GM23338 (cell line): Measurements from ENCODE around the gene CCDC149. TPM values are rescaled to one million over a fixed set of nuclear protein-coding genes. Genes with fewer than 3 reads are reported as not detected.

Experiments used
- ATAC-seq: fragments of 200-7000 bp; cut with Tn5 transposase; 3 replicates; pipeline ENCODE4 v1.9.1; 2020
- DNase-seq: peaks from one replicate; pipeline ENCODE4 v3.0.0-alpha.2; 2015; ENCODE audit warnings: low spot score
- H2AFZ ChIP-seq: fragments of 200-600 bp; sonication (generic); 2 replicates; pipeline ENCODE4 v1.8.0; 2016; ENCODE audit warnings: antibody characterized with exemption, mild to moderate bottlenecking, moderate library complexity
- H3F3A ChIP-seq: fragments of 200-600 bp; sonication (generic); replicated peaks from 2 replicates; pipeline ENCODE4 v1.8.0; 2017; ENCODE audit warnings: antibody characterized with exemption, mixed run types, low read depth
- H3K27ac ChIP-seq: fragments of 200-600 bp; sonication (generic); 2 replicates; pipeline ENCODE4 v1.6.1; 2016; ENCODE audit warnings: low read depth
- H3K27me3 ChIP-seq: fragments of 200-600 bp; sonication (generic); 2 replicates; pipeline ENCODE4 v1.8.0; 2016; ENCODE audit warnings: mild to moderate bottlenecking, mixed run types, moderate library complexity; ENCODE audit not compliant: insufficient read depth
- H3K36me3 ChIP-seq: fragments of 200-600 bp; sonication (generic); 2 replicates; pipeline ENCODE4 v1.8.0; 2016; ENCODE audit warnings: mild to moderate bottlenecking; ENCODE audit not compliant: insufficient read depth
- H3K4me1 ChIP-seq: fragments of 200-600 bp; sonication (generic); 2 replicates; pipeline ENCODE4 v1.8.0; 2016; ENCODE audit warnings: mild to moderate bottlenecking, moderate library complexity; ENCODE audit not compliant: insufficient read depth
- H3K4me2 ChIP-seq: fragments of 200-600 bp; sonication (generic); 2 replicates; pipeline ENCODE4 v1.7.1; 2017; ENCODE audit warnings: mixed run types
- H3K4me3 ChIP-seq: fragments of 200-600 bp; sonication (generic); 2 replicates; pipeline ENCODE4 v1.6.1; 2016; ENCODE audit warnings: mixed run types
- H3K79me2 ChIP-seq: fragments of 200-600 bp; sonication (generic); replicated peaks from 2 replicates; pipeline ENCODE4 v1.8.0; 2017; ENCODE audit warnings: mild to moderate bottlenecking; ENCODE audit not compliant: insufficient read depth
- H3K9me2 ChIP-seq: fragments of 200-600 bp; sonication (generic); 2 replicates; pipeline ENCODE4 v1.8.0; 2017; ENCODE audit not compliant: insufficient read depth
- H4K20me1 ChIP-seq: fragments of 200-600 bp; sonication (generic); replicated peaks from 2 replicates; pipeline ENCODE4 v1.8.0; 2017; ENCODE audit warnings: mild to moderate bottlenecking; ENCODE audit not compliant: insufficient read depth
- H3K27ac Mint-ChIP-seq: 2 replicates; pipeline ENCODE4 v1.8.0; 2020; ENCODE audit warnings: inconsistent platforms, mild to moderate bottlenecking, moderate library complexity, mixed read lengths
- H3K27me3 Mint-ChIP-seq: 3 replicates; pipeline ENCODE4 v1.8.0; 2022; ENCODE audit warnings: low read depth, mild to moderate bottlenecking, moderate library complexity, mixed read lengths, inconsistent platforms; ENCODE audit not compliant: insufficient read depth, poor library complexity
- H3K36me3 Mint-ChIP-seq: 3 replicates; pipeline ENCODE4 v1.8.0; 2021; ENCODE audit warnings: low read depth, mild to moderate bottlenecking, inconsistent platforms, moderate library complexity, mixed read lengths
- H3K4me1 Mint-ChIP-seq: 3 replicates; pipeline ENCODE4 v1.8.0; 2020; ENCODE audit warnings: mild to moderate bottlenecking, inconsistent platforms, mixed read lengths
- H3K4me3 Mint-ChIP-seq: 3 replicates; pipeline ENCODE4 v1.8.0; 2021; ENCODE audit warnings: moderate library complexity, mild to moderate bottlenecking, inconsistent platforms, mixed read lengths
- H3K9me3 Mint-ChIP-seq: 3 replicates; pipeline ENCODE4 v1.8.0; 2020; ENCODE audit warnings: moderate library complexity, mild to moderate bottlenecking, inconsistent platforms, mixed read lengths
- CREB1 ChIP-seq: fragments of 250-450 bp; sonication (Bioruptor Pico); IDR thresholded peaks from 2 replicates; pipeline ENCODE4 v1.5.0; 2020; ENCODE audit warnings: low read depth, mild to moderate bottlenecking, moderate library complexity
- EZH2 ChIP-seq: fragments of 200-600 bp; sonication (generic); IDR thresholded peaks from one replicate; pipeline ENCODE4 v1.8.0; 2017; ENCODE audit warnings: antibody characterized with exemption, mild to moderate bottlenecking, low read depth; ENCODE audit not compliant: unreplicated experiment
- EZH2phosphoT487 ChIP-seq: fragments of 200-600 bp; sonication (generic); IDR thresholded peaks from one replicate; pipeline ENCODE4 v1.8.1; 2018; ENCODE audit warnings: antibody characterized with exemption; ENCODE audit not compliant: unreplicated experiment
- JUNB ChIP-seq: IDR thresholded peaks from one replicate; pipeline ENCODE4 v1.6.1; 2016; ENCODE audit warnings: antibody characterized with exemption; ENCODE audit not compliant: unreplicated experiment
- NANOG ChIP-seq: IDR thresholded peaks from 2 replicates; pipeline ENCODE4 v1.6.1; 2016; ENCODE audit warnings: antibody characterized with exemption, borderline replicate concordance
- POLR2AphosphoS5 ChIP-seq: IDR thresholded peaks from 2 replicates; pipeline ENCODE4 v1.6.1; 2016; ENCODE audit warnings: antibody characterized with exemption, low read depth
- ZNF331 ChIP-seq: fragments of 250-450 bp; sonication (Bioruptor Pico); IDR thresholded peaks from 2 replicates; pipeline ENCODE4 v1.5.0; 2020; ENCODE audit warnings: low read depth, mild to moderate bottlenecking, moderate library complexity
- polyA plus RNA-seq: library from polyadenylated mRNA; unstranded; fragments of >200 nt; fragmentation: Nextera tagmentation; extraction: Ambion mirVana; gene quantifications from 2 replicates; pipeline ENCODE4 v1.2.1, GENCODE V29; 2016
- total RNA-seq: library from RNA; depleted of rRNA; stranded (reverse); fragments of >200 nt; shearing (Covaris generic); gene quantifications from 2 replicates; pipeline ENCODE4 v1.2.3, GENCODE V29; 2014
- TF ChIP-seq, protein P1 (sequence below): IDR thresholded peaks from one replicate; pipeline ENCODE4 v1.6.1; 2018; ENCODE audit warnings: antibody characterized with exemption; ENCODE audit not compliant: unreplicated experiment
- TF ChIP-seq, protein P2 (sequence below): IDR thresholded peaks from 2 replicates; pipeline ENCODE4 v1.6.1; 2016; ENCODE audit warnings: antibody characterized with exemption
- TF ChIP-seq, protein P3 (sequence below), 2 experiments: fragments of 200-600 bp in 1 of 2; sonication (generic) in 1 of 2; conservative IDR thresholded peaks; 2 replicates each; pipeline versions ENCODE4 v1.5.1 to v1.6.1; 2016 to 2017; ENCODE audit warnings: antibody characterized with exemption in 2 of 2, low read depth in 2 of 2, mild to moderate bottlenecking in 2 of 2, moderate library complexity in 1 of 2

The CCDC149 gene
- total and polyA plus RNA-seq, 2 experiments from 2014 or later, result 2.6 to 6.4 TPM

DNA sequence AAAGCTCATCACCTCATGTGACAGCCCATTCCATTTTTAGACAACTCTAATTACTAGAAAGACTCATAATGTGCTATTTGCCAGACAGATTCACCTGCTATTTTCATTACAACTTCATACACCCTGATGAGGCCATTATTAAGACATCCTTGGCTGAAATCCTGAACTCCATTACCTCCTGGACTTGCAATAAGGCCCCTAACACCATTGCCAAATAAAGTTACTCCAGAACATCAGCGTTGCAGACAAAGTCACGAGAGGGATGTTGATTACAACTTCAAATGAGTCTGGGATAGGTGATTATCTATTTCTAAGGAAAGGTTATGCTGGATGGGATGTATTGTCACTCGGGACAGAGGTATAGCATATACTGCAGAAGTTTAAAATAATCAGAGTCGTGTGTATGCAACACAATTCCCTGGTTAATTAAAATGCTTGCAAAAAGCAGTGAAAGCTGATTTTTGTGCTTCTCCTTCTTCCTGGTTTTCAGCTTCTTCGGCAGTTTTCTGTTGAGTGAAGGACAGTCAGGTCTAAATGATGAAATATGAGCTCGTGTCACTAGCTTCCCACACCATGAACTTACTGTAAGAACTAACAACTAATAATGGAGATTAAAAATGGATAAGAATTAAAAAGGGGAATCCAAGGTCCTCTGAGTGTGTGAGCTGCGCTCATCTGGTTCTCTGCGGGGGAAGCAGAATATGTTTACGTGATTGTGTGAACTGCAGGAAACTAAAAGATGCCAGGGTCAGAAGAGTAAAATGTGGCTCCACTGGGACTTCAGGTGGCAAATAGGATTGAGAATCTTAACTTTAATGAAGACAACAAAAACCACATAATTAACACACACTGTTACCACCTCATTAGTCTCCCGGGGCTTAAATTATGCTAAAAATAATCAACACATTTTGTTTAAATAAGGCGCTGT lies 135.0 kb downstream of the CCDC149 start (continued):
- TF ChIP-seq, protein P1, sequence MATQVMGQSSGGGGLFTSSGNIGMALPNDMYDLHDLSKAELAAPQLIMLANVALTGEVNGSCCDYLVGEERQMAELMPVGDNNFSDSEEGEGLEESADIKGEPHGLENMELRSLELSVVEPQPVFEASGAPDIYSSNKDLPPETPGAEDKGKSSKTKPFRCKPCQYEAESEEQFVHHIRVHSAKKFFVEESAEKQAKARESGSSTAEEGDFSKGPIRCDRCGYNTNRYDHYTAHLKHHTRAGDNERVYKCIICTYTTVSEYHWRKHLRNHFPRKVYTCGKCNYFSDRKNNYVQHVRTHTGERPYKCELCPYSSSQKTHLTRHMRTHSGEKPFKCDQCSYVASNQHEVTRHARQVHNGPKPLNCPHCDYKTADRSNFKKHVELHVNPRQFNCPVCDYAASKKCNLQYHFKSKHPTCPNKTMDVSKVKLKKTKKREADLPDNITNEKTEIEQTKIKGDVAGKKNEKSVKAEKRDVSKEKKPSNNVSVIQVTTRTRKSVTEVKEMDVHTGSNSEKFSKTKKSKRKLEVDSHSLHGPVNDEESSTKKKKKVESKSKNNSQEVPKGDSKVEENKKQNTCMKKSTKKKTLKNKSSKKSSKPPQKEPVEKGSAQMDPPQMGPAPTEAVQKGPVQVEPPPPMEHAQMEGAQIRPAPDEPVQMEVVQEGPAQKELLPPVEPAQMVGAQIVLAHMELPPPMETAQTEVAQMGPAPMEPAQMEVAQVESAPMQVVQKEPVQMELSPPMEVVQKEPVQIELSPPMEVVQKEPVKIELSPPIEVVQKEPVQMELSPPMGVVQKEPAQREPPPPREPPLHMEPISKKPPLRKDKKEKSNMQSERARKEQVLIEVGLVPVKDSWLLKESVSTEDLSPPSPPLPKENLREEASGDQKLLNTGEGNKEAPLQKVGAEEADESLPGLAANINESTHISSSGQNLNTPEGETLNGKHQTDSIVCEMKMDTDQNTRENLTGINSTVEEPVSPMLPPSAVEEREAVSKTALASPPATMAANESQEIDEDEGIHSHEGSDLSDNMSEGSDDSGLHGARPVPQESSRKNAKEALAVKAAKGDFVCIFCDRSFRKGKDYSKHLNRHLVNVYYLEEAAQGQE, result no peak
- TF ChIP-seq EZH2phosphoT487 (no peak), POLR2AphosphoS5 (no peak), EZH2 (no peak), NANOG (no peak), ZNF331 (CRISPR knock-in tag) (no peak), JUNB (no peak)
- TF ChIP-seq, protein P2, sequence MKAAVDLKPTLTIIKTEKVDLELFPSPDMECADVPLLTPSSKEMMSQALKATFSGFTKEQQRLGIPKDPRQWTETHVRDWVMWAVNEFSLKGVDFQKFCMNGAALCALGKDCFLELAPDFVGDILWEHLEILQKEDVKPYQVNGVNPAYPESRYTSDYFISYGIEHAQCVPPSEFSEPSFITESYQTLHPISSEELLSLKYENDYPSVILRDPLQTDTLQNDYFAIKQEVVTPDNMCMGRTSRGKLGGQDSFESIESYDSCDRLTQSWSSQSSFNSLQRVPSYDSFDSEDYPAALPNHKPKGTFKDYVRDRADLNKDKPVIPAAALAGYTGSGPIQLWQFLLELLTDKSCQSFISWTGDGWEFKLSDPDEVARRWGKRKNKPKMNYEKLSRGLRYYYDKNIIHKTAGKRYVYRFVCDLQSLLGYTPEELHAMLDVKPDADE, result no peak
- TF ChIP-seq, protein P3, sequence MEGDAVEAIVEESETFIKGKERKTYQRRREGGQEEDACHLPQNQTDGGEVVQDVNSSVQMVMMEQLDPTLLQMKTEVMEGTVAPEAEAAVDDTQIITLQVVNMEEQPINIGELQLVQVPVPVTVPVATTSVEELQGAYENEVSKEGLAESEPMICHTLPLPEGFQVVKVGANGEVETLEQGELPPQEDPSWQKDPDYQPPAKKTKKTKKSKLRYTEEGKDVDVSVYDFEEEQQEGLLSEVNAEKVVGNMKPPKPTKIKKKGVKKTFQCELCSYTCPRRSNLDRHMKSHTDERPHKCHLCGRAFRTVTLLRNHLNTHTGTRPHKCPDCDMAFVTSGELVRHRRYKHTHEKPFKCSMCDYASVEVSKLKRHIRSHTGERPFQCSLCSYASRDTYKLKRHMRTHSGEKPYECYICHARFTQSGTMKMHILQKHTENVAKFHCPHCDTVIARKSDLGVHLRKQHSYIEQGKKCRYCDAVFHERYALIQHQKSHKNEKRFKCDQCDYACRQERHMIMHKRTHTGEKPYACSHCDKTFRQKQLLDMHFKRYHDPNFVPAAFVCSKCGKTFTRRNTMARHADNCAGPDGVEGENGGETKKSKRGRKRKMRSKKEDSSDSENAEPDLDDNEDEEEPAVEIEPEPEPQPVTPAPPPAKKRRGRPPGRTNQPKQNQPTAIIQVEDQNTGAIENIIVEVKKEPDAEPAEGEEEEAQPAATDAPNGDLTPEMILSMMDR (conservative IDR thresholded peaks at IDR 0.05; ENCODE audit: low read depth in 2 of 2), result no peak

DNA sequence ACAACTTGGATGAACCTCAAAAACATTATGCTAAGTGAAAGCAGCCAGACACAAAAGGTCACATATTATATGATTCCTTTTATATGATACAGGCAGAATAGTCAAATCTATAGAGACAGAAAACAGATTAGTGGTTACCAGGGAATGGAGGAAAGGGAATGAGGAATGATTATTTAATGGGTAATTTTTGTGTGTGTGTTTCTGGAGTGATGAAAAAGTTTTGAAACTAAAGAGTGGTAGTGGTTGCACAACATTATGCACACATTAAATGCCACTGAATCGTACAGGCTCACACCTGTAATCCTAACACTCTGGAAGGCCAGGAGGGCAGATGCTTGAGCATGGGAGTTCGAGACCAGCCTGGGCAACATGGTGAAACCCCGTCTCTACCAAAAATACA lies 137.1 kb downstream of the CCDC149 start:
- no peak overlapping the region for H3K4me3 ChIP-seq
- H3K79me2 ChIP-seq, result no peaks in the 10 kb centered on the region
- no peaks in the 10 kb centered on the region for H3K36me3 ChIP-seq
- Mint-ChIP-seq H3K4me1 (peaks cover 4% of the 10 kb centered on the region; the same call in 2 of the 3 replicates), H3K27ac (no peak overlapping the region), H3K9me3 (no peaks in the 10 kb centered on the region), H3K36me3 (no peaks in the 10 kb centered on the region; the same call in 2 of the 3 replicates), H3K4me3 (no peak overlapping the region), H3K27me3 (peaks cover 2% of the 10 kb centered on the region)
- no peak overlapping the region for H3K4me2 ChIP-seq
- H4K20me1 ChIP-seq, result no peaks in the 10 kb centered on the region
- H3K27ac ChIP-seq, result no peak overlapping the region
- DNase-seq (no peak), ATAC-seq (no peak)
- TF ChIP-seq, protein P2, result no peak
- no peak for TF ChIP-seq CREB1 (CRISPR knock-in tag)
- no peak for TF ChIP-seq EZH2phosphoT487
- no peak for TF ChIP-seq JUNB
- no peak overlapping the region for H2AFZ ChIP-seq
- 0 out of 2 replicates have a peak, but pooled peaks cover 3% of the 10 kb centered on the region for H3K9me2 ChIP-seq
- no peaks in the 10 kb centered on the region for H3K27me3 ChIP-seq
- H3F3A ChIP-seq, result 0 out of 2 replicates have a peak, but pooled peaks cover 3% of the 10 kb centered on the region
- peaks cover 3% of the 10 kb centered on the region; the same call in 1 of the 2 replicates for H3K4me1 ChIP-seq
